Head of caudate nucleus (tissue), 42 donors: ENCODE results near the gene SLC6A20.

Experiments
- DNase-seq, 42 donors: peaks; one replicate each; pipeline versions ENCODE4 v3.0.0 to v3.0.0-alpha.2; 2020 to 2021; ENCODE audit warnings: mixed read lengths in 7 of 42
- intact Hi-C: fragments of 100-400 bp; cut with DNase I; formaldehyde crosslinking; loops from one replicate; pipeline ENCODE4 v1.15.0; 2022

SLC6A20 gene

GRCh38 chr3:45746777-45747622, 49.3 kb downstream of the SLC6A20 start:
- DNase-seq: no peak
- intact Hi-C loops: no loop called here

- intact Hi-C loops: no loop called here
- no peak for DNase-seq
Observed at GRCh38 chr3:45746165-45746776, 50.1 kb downstream of the SLC6A20 start.

- intact Hi-C loops: no loop called here
- DNase-seq: no peak
Observed at GRCh38 chr3:45742461-45743089, 53.8 kb downstream of the SLC6A20 start.

DNA sequence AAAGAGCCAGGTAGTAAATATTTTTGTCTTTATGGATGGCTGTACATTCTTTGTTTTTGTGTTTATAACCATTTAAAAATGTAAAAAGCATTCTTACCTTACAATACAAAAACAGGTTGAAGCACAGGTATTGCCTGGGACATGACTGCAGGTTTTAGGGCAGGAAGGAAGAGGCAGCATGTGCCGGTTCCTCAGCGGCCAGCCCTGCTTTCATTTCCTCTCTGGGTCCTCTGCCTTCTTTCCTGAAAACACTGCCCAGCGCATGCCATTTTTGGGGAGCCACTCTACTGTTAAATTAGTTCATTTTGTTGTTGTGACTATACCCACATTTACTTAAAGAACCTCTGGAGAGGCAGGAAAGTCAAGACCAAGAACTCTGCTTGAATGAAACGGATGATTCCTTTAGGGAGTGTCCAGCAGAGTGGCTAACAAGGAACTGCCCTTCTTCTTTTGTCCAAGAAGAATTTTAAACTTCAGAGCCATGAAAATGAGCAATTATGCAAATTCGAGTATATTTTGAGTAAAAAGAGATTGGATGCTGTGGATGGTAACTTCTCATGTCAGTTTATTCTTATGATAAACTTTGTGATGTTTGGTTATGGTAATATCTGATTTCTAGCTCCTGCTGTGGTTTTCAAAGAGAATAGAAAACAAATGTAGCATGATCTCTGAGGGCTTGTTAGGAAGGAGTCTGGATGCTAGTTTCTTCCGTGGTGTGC, 54.4 kb downstream of the SLC6A20 start:
- intact Hi-C loops: no loop called here
- DNase-seq: no peak

GRCh38 chr3:45741247-45741646, 55.1 kb downstream of the SLC6A20 start:
- DNase-seq: no peak
- intact Hi-C loops: no loop called here

GRCh38 chr3:45739991-45740390, 56.3 kb downstream of the SLC6A20 start:
- intact Hi-C loops: no loop called here
- DNase-seq: no peak

DNA sequence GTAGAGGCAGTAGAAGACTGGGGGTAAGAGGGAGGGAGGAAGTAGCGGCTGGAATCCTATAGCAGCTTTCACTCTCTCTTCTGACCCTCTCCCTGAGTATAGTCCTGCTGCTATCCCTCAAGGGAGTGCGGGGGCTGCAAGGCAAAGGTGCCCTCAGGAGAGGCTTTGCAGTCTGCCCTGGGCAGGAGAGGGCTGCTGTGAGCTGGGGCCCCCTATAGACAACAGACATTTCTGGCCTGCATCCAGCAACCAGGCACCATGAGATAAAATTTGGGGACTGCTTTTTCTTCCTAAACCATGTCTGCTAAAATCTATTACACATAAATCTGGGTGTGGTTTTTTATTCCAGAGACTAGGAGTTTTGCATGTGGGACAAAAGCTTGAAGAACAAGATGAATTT, 59.1 kb downstream of the SLC6A20 start:
- intact Hi-C loops: no loop called here
- DNase-seq: no peak

DNA sequence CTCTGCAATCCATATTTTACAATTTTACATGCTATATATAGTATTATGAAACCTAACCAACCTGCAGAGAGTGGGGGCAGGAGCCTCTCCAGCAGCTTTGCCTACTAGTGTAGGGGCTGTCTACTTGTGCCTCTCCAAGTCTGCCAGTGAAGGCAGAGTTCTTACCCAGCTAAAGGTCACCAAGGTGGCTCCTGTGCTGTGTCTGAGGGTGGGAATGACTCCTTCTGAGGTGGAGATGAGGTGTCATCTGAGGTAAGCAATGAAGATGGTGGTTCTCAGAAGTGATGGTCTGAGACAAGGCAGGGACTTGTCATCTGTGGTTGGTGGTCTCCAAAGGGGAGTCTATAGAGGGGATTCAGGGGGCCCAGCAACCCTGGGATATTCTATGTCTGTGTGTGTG, 59.6 kb downstream of the SLC6A20 start:
- peak in 5 of 42 donors; percentile 30 to 57 (median 39) for DNase-seq
- intact Hi-C loops: no loop called here

- DNase-seq: no peak
- intact Hi-C loops: no loop called here
Observed at GRCh38 chr3:45730409-45731154, 65.8 kb downstream of the SLC6A20 start.

DNA sequence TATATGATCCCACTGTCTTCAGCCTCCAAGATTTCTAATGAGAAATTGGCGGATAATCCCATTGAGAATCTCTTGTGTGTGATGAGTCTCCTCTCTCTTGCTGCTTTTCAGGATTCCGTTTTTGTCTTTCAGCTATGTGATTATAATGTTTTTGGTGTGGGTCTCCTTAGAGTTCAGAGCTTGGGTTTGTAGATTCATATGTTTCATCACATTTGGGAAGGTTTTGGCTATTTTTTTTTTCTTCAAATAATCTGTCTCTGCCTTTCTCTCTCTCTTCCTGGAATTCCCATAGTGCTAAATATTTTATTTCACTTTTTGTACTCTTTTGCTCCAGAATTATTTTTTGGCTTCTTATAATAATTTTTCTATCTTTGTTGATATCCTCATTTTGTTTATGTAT, 66.7 kb downstream of the SLC6A20 start:
- intact Hi-C loops: no loop called here

GRCh38 chr3:45724911-45725310, 71.4 kb downstream of the SLC6A20 start:
- no peak for DNase-seq
- intact Hi-C loops: no loop called here

More for the DNA sequence above, 66.7 kb downstream of the SLC6A20 start:
- DNase-seq: no peak

GRCh38 chr3:45719655-45720487, 76.5 kb downstream of the SLC6A20 start:
- intact Hi-C loops: no loop called here
- DNase-seq: no peak

- DNase-seq: no peak
- intact Hi-C loops: no loop called here
Observed at GRCh38 chr3:45716790-45717336, 79.5 kb downstream of the SLC6A20 start.

GRCh38 chr3:45715945-45716344, 80.4 kb downstream of the SLC6A20 start:
- no peak for DNase-seq
- intact Hi-C loops: no loop called here

DNA sequence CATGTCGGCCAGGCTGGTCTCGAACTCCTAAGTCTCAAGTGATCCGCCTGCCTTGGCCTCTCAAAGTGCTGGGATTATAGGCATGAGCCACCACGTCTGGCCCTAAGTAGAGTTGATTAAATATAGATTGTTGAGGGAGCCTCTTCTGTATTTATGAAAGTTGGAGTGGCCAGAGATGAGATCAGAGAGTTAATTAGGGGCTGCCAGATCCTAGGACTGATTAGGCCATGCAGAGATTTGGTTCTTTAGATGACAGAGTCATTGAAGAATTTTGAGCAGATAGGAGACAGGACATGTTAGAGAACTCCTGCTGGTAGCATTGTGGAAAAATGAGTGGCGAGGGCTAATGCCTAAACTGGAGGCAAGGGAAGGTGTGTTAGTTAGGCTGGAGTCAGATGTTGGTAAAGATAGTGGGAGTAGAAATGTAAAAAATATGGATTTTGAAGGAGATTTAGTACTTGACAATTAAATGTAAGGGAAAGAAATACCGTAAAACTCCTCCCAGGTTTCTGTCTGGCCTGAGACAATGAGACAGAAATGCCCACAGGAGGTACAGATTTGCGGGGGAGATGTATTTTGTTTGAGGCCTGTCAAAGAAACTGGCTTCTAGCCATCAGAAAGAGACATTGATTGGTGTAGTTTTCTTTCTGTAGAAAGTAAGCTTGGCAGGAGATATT, 83.8 kb downstream of the SLC6A20 start:
- no peak for DNase-seq
- intact Hi-C loops: no loop called here

DNA sequence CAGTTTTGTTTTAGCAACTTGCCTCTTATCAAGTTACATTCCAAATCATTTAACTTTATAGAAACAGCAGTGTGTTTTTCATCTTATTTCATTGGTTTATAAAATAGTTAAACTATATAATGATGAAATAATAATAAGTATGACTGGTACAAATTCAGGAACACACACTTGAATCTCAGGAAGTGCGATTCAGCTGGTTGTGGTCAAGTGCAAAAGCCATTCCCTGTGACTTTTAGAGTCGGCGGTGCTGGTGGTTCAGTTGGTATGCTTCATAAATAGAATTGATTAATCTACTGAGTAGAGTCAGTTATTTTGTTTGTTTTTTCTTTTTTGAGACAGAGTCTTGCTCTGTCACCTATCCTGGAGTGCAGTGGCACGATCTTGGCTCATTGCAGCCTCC, 84.4 kb downstream of the SLC6A20 start:
- intact Hi-C loops: no loop called here
- DNase-seq: no peak
